ENCODE results near the gene KDELR3. TPM values are rescaled to one million over a fixed set of nuclear protein-coding genes. Genes with fewer than 3 reads are reported as not detected.
A peak's percentile ranks its signal among the peaks of the same experiment; 100 is the strongest.

KDELR3 gene
- total RNA-seq, 1 experiment from 2014 or later, result 7.3 TPM

GRCh38 chr22:38455530-38456271, 12.2 kb upstream of the KDELR3 start:
- Histone ChIP-seq H3K27ac (ENCODE audit: insufficient read length, low read depth, low read length) (no peak overlapping the region), H2BK120ac (ENCODE audit: low read depth, low read length, poor library complexity, severe bottlenecking) (no peak overlapping the region), H3K9me3 (ENCODE audit: control insufficient read depth, low read depth, low read length) (no peaks in the 10 kb centered on the region), H3K4ac (ENCODE audit: low read depth, low read length) (no peak overlapping the region), H3K4me2 (ENCODE audit: insufficient read depth, insufficient read length, low read length) (peak overlapping the region; percentile 22), H3K79me1 (ENCODE audit: insufficient read depth, low read depth, low read length, poor library complexity, severe bottlenecking) (no peaks in the 10 kb centered on the region), H4K8ac (replicated peaks; ENCODE audit: insufficient read length, low read depth, low read length) (no peak overlapping the region), H3T11ph (ENCODE audit: low read length) (no peak overlapping the region), H4K20me1 (ENCODE audit: control insufficient read depth, insufficient read depth, insufficient read length) (no peaks in the 10 kb centered on the region), H2BK5ac (ENCODE audit: insufficient read length, low read length) (no peak overlapping the region), H3K23me2 (ENCODE audit: insufficient read length, low read depth, low read length, poor library complexity, severe bottlenecking) (peaks cover 12% of the 10 kb centered on the region), H3K14ac (ENCODE audit: insufficient read depth, low read length) (no peak overlapping the region), H3K27me3 (ENCODE audit: insufficient read depth, low read length) (peaks cover 19% of the 10 kb centered on the region), H3K4me1 (ENCODE audit: insufficient read depth, low read length) (peaks cover 3% of the 10 kb centered on the region; the same call in 1 of the 2 replicates), H2AFZ (ENCODE audit: low read length) (no peak overlapping the region), H2BK12ac (ENCODE audit: insufficient read length, low read depth, low read length) (no peak overlapping the region), H2BK20ac (ENCODE audit: low read depth, low read length, poor library complexity, severe bottlenecking) (no peak overlapping the region), H3K9ac (ENCODE audit: extremely low read depth, insufficient read length, low read length) (no peak overlapping the region), H3K79me2 (ENCODE audit: insufficient read depth, low read length) (no peaks in the 10 kb centered on the region), H4K5ac (ENCODE audit: insufficient read length, low read depth, low read length) (no peak overlapping the region), H3K23ac (ENCODE audit: insufficient read length, low read depth, low read length) (no peak overlapping the region), H2BK15ac (ENCODE audit: low read depth, low read length) (no peak overlapping the region), H3K56ac (ENCODE audit: insufficient read length, low read depth, low read length) (no peak overlapping the region), H4K91ac (ENCODE audit: insufficient read length, low read depth, low read length) (no peak overlapping the region), H2AK5ac (ENCODE audit: insufficient read length, low read length) (no peak overlapping the region), H3K18ac (ENCODE audit: insufficient read length, low read depth, low read length) (no peak overlapping the region)
- Mint-ChIP-seq H3K9me3 (no peaks in the 10 kb centered on the region; a peak in 1 of 5 replicates), H3K4me1 (peaks cover 25 to 41% of the 10 kb centered on the region in 2 experiments), H3K27me3 (ENCODE audit: low read depth) (peaks cover 90% of the 10 kb centered on the region), H3K4me3 (peak overlapping the region; percentile 52 to 78), H3K36me3 (ENCODE audit: insufficient read depth in 1 of 3, low read depth in 3 of 3) (no peaks in the 10 kb centered on the region; a peak in 2 of 7 replicates), H3K27ac (no peak overlapping the region)
- peak; percentile 54 for DNase-seq
- WGBS (ENCODE audit: extremely low coverage, insufficient read length, low lambda C conversion rate), result no CpG with 5 or more reads among the region's 90 CpGs
- no peak for TF ChIP-seq CTCF (conservative IDR thresholded peaks at IDR 0.05)

All from H9 (cell line).